Thyroid gland (tissue), 4 donors: ENCODE data around the gene CCT3. TPM values are rescaled to one million over a fixed set of nuclear protein-coding genes. Genes with fewer than 3 reads are reported as not detected.

ENCODE experiments used
- DNase-seq, 2 donors: peaks; one replicate each; pipeline ENCODE4 v3.0.0-alpha.2; 2019
- H3K27ac ChIP-seq, 3 donors: fragments of 200-600 bp; sonication (generic); 1 replicate in 2 of 3; 2 replicates in 1 of 3; pipeline ENCODE4 v1.5.1; 2016 to 2019; ENCODE audit warnings: mild to moderate bottlenecking in 1 of 3, moderate library complexity in 1 of 3
- H3K27me3 ChIP-seq: fragments of 200-600 bp; sonication (generic); one replicate; pipeline ENCODE4 v1.5.1; 2019
- H3K36me3 ChIP-seq, 2 donors: fragments of 200-600 bp; sonication (generic); one replicate each; pipeline ENCODE4 v1.5.1; 2016 to 2019
- H3K4me1 ChIP-seq, 2 donors: fragments of 200-600 bp; sonication (generic); one replicate each; pipeline ENCODE4 v1.5.1; 2017 to 2019
- H3K4me3 ChIP-seq, 3 donors: fragments of 200-600 bp; sonication (generic); replicated peaks in 1 of 3; 1 replicate in 2 of 3; 2 replicates in 1 of 3; pipeline ENCODE4 v1.5.1; 2016; ENCODE audit warnings: mild to moderate bottlenecking in 1 of 3
- H3K9me3 ChIP-seq: fragments of 200-600 bp; sonication (generic); one replicate; pipeline ENCODE4 v1.5.1; 2017
- CTCF ChIP-seq, 6 experiments: fragments of 200-600 bp in 3 of 6; fragments of 450-650 bp in 3 of 6; sonication (generic) in 3 of 6; IDR thresholded peaks; one replicate each; pipeline ENCODE4 v1.5.1; 2016 to 2019; ENCODE audit warnings: antibody characterized with exemption in 6 of 6, mild to moderate bottlenecking in 2 of 6, inconsistent platforms in 1 of 6, moderate library complexity in 1 of 6
- POLR2A ChIP-seq, 2 donors: fragments of 450-650 bp; IDR thresholded peaks; one replicate each; pipeline ENCODE4 v1.6.1; 2017; ENCODE audit warnings: antibody characterized with exemption in 2 of 2, mild to moderate bottlenecking in 2 of 2, moderate library complexity in 1 of 2
- WGBS, 2 donors: methylation state at CpG; one replicate each; pipeline ENCODE4 v1.1.5; 2017; 5-methylcytosine and 5-hydroxymethylcytosine counted together
- intact Hi-C: fragments of 100-400 bp; cut with DNase I; formaldehyde crosslinking; loops from one replicate; pipeline ENCODE4 v1.15.1; 2023
- total RNA-seq, 4 donors: library from RNA; depleted of rRNA; stranded (reverse); fragments of >200 nt; gene quantifications; one replicate each; pipeline ENCODE4 v1.2.3, GENCODE V29; 2016

Gene CCT3
- 100 to 1,000 TPM; 121 to 214 (median 170) TPM for total RNA-seq

GRCh38 chr1:156338180-156338976 lies at the start of gene CCT3, which contains the start of gene TSACC:
Gene CCT3 (minus strand): TSS chr1:156338292. CDS start chr1:156338184, 108 bp downstream.
Gene TSACC (plus strand): TSS chr1:156338526. CDS start chr1:156339758, 1,232 bp downstream.
- 0 to 1% methylated on average over 13 to 22 of the region's 47 CpGs for WGBS, 2 donors
- Histone ChIP-seq H3K9me3 (no peaks in the 10 kb centered on the region), H3K27ac (peak within 1 kb of the TSS in 2 of 3 donors; percentile 75 to 77), H3K27me3 (no peaks in the 10 kb centered on the region), H3K4me3 (peak within 1 kb of the TSS; percentile 50 to 76 (median 56)), H3K36me3 (peaks cover 14 to 17% of the 10 kb centered on the region in 2 donors), H3K4me1 (peaks cover 10 to 13% of the 10 kb centered on the region in 2 donors)
- TF ChIP-seq CTCF (IDR thresholded peaks at IDR 0.05) (no peak), POLR2A (IDR thresholded peaks at IDR 0.05) (peak in 1 of 2 donors; percentile 76)
- DNase-seq = peak; percentile 99
- intact Hi-C loops = no loop called here

GRCh38 chr1:156387870-156388173 lies 49.7 kb upstream of the CCT3 start:
- TF ChIP-seq CTCF (IDR thresholded peaks at IDR 0.05) (no peak), POLR2A (IDR thresholded peaks at IDR 0.05) (no peak)
- no peaks in the 10 kb centered on the region for H3K4me1 ChIP-seq
- H3K9me3 ChIP-seq = no peaks in the 10 kb centered on the region
- no peak overlapping the region for H3K4me3 ChIP-seq
- H3K36me3 ChIP-seq = no peaks in the 10 kb centered on the region
- intact Hi-C loops = loop anchor here (5.0 kb wide), 2 partner anchors 59 to 219 kb away; no protein-coding TSS in a partner anchor
- 12 to 20% methylated on average over 5 to 10 of the region's 15 CpGs for WGBS, 2 donors
- no peak for DNase-seq
- no peak overlapping the region for H3K27ac ChIP-seq
- no peaks in the 10 kb centered on the region for H3K27me3 ChIP-seq

- H3K36me3 ChIP-seq = no peaks in the 10 kb centered on the region
- H3K4me3 ChIP-seq = no peak overlapping the region
- DNase-seq = no peak
- no peaks in the 10 kb centered on the region for H3K27me3 ChIP-seq
- H3K4me1 ChIP-seq = no peaks in the 10 kb centered on the region
- H3K27ac ChIP-seq = no peak overlapping the region
- TF ChIP-seq CTCF (IDR thresholded peaks at IDR 0.05) = no peak
- no peak for TF ChIP-seq POLR2A (IDR thresholded peaks at IDR 0.05)
- H3K9me3 ChIP-seq = no peaks in the 10 kb centered on the region
- WGBS, 2 donors = 89 to 90% methylated on average over 8 of the region's 8 CpGs
- intact Hi-C loops = loop anchor here (5.0 kb wide), 2 partner anchors 60 to 220 kb away; no protein-coding TSS in a partner anchor
Observed at GRCh38 chr1:156386949-156387869, 49.1 kb upstream of the CCT3 start.

GRCh38 chr1:156386134-156386901 lies 48.2 kb upstream of the CCT3 start:
- 79 to 81% methylated on average over 5 to 6 of the region's 6 CpGs for WGBS, 2 donors
- DNase-seq = no peak
- Histone ChIP-seq H3K36me3 (no peaks in the 10 kb centered on the region), H3K4me1 (no peaks in the 10 kb centered on the region), H3K27me3 (no peaks in the 10 kb centered on the region), H3K27ac (no peak overlapping the region), H3K4me3 (no peak overlapping the region), H3K9me3 (no peaks in the 10 kb centered on the region)
- TF ChIP-seq CTCF (IDR thresholded peaks at IDR 0.05) (no peak), POLR2A (IDR thresholded peaks at IDR 0.05) (no peak)
- intact Hi-C loops = loop anchor here (5.0 kb wide), 2 partner anchors 61 to 221 kb away; no protein-coding TSS in a partner anchor
